NCI-H82 treated with DMSO at 0.1 percent for 48 hours (cell line): Measurements from ENCODE around the gene APRT.
"Not testable (repeated sequence)": the region's sequence is repeated elsewhere in the genome, so short reads cannot be mapped to it uniquely, and the experiment has no call there.

Experiments used
- DNase-seq: peaks from one replicate; lab custom pipeline; 2025; ENCODE audit not compliant: unreplicated experiment; lab: John Stamatoyannopoulos, UW

The APRT gene

DNA sequence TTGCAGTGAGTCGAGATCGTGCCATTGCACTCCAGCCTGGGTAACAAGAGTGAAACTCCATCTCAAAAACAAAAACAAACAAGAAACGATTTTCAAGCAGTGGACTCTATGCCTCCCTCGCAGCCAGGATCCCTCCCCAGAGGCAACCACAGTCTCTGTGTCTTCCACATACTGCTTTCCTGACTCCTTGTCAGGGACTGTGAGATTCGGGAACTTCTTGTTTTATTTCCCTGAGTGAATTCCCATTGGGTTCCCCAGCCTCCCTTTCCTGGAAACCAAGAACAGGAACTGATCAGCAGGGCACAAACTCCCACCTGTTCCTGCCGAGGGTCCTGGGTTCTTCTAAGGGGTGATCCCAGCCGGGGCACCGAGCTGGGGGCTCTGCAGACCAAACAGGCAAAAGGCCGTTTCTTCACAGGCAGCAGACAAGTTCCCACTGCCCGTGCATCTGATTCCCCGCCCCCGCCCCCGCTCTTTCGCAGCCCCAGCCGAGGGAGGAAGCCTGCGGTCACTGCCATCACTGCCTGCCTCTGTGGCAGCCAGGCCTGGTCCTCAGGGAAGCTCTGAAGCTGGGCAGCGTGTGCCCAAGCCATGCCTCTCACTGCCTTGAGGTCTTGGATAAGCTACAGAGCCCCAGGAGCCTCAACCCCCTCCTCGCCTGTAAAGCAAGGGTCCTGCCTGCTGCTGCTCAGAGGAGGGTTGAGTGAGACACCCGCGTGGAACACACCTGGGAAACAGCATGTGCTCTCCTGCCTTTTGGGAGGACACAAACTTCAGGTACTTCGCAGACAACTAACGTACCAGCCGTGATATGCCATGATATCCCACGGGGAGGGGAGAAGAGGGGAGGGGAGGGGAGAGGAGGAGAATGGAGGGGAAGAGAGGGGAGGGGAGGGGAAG lies 21.2 kb downstream of the APRT start:
- DNase-seq: no peak

DNA sequence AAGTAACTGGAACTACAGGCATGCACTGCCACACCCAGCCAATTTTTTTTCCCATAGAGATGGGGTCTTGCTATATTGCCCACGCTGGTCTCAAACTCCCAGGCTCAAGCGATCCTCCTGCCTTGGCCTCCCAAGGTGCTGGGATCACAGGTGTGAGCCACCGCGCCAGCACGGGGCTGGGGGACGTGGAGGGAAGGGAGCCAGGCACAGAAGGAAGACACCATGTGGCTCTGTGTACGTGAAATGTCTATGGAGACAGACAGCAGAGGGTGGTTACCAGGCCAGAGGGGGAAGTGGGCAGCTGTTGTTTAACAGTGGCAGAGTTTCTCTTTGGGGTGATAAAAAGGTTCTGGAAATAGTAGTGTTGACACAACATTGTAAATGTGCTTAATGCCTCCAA lies 22.1 kb downstream of the APRT start:
- no peak for DNase-seq

DNA sequence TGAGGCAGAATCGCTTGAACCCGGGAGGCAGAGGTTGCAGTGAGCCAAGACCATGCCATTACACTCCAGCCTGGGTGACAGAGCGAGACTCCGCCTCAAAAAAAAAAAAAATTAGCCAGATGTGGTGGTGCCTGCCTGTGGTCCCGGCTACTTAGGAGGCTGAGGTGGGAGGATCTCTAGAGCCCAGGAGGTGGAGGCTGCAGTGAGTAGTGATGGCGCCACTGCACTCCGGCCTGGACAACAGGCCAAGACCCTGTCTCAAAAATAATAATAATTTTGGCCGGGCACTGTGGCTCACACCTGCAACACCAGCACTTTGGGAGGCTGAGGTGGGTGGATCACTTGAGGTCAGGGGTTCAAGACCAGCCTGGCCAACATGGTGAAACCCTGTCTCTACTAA lies 23.0 kb downstream of the APRT start:
- not testable (repeated sequence) for DNase-seq

DNA sequence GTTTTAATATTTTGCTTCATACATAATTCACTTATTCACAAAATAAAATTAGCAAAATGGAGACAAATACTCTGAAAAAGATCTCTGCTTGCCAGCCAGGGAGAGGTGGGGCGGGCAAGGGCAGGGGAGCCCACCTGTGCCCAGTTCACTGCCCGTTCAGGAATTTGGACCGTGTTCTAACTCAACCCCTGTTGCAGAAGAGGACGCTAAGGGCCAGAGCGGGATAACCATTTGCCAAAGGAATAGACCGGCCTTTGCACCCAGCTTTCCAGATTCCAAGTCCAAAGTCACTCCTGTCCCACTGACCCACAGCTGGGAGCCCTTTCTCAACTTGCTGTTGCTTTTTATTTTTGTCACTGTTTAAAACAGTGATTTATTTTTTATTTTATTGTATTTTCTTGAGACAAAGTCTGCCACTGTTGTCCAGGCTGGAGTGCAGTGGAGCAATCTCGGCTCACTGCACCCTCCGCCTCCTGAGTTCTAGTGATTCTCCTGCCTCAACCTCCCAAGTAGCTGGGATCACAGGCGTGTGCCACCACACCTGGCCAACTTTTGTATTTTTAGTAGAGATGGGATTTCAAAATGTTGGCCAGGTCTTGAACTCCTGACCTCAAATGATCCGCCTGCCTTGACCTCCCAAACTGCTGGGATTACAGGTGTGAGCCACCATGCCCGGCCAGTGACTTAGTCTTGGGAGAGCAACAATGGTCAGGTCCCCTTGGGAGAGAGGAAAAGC lies 24.0 kb downstream of the APRT start:
- no peak for DNase-seq

DNA sequence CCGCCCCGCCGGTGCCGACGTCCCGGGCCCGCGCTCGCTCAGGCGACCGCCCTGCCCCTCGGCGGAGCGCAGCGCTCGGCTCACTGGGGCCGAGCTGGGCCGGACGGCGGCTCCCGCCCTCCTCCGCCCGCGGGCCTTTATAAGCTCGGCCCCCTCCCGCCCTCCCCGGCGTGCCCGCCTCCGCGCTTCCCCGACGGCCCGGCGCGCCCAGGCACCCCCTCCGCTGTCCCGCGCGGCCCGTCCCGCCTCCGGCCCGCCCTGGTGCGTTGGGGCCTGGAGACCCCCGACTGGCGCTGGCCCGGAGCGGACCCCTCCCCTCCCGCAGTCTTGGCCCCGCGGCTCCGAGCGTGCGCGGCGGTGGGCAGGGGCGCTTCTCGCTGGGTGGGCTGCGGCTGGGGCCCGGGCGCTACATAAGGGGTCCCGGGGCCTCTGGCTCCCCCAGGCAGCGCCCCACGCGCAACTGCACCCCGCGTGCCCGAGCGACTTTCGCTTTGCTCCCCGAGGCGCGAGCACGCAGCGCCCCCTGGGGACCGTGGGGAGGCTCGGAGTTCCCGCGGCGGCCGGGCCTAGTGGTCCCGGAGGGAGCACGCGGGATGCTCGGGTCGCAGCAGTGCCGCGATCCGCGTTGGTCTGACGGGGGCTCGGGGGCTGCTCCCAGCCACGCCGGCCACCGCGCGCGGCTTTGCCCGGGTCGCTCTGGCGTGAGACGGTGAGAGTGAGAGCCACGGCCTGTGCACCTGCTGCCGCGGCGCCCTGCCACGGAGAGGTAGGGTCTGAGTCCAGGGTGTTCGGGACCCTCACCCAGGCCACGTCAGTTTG lies 26.4 kb downstream of the APRT start, which contains the start of gene PIEZO1:
TSS of gene PIEZO1 (minus strand) at position 115 of the 819 bp plus-strand sequence. CDS start 256 bp downstream, outside the sequence.
- DNase-seq: peak; percentile 6

DNA sequence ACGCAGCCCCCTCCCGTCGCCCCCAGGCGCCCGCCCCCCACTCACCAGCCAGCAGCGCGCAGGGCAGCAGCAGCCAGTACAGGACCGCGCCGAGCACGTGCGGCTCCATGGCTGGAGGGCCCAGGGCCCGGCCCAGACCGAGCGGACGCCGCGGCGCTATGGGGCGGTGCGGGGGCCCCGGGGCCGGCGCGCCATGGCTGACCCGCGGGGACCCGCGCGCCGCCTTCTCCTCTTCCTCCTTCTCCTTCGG lies 26.9 kb downstream of the APRT start:
- no peak for DNase-seq

DNA sequence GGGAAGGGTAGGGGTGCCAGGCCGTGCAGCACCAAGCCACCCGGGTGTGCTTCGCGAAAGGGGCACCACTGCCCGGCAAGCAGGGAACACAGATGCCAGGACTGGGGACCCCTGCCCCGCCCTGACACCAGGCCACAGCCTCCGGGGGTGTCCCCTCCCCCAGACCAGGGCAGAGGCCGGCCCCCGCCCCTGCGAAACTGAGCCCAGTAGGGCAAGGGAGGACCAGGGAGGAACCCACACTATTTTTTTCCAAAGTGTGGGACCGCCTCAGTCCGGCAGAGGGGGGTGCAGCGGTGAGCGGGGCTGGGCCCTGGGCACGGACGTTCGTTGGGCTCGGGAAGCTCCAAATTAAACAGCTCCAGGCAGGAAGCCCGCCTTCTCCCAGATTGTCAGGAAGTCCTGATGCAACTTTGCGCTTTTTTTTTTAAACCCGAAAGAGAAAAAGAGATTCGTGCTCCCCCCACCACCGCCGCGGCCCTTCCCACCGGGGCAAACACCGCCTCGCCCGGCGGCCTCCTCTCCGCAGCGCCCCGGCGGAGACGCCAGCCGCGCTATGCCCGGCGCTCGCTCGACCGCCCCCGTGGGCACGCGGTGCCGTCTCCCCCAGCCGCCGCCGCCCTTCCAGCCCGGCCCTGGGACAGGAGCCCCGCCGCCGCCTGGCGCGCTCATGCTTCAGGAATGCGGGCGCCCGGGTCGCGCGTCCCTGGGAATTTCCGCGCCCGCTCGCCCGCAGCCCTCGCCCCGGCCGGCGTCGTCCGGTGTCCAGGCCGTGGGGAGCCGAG lies 27.5 kb downstream of the APRT start:
- no peak for DNase-seq

DNA sequence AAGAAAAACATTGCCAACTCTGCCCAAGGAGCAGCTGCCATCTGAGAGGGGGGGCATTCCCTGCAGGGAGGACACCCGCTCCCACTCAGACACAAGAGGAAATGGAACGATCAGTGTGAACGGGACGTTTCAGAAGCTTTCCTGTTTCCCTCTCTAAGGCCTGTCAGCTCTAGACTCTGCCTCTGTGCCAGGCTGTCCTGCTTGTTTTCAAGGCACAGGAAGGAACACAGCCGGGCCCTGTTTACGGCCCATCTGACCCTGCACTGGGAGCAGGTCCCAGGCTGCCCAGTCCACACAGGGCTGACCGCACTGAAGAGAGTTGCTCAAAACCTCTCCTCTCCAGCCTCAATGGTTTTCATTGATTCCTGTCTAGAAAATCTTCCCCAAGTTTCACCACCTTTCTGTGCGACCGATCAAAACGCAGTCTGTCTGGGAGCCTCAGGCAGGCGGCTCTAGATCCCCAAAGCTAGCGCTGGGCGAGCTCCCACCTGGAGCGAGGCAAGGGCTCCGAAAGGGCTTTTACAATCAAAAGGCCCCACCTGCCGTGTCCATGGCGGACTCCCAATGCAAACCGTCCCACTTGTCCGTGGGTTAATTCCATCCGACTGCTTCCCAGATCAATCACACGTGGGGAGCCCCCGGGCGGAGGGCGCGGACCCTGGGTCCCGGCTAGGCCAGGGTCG lies 28.2 kb downstream of the APRT start:
- DNase-seq: no peak

DNA sequence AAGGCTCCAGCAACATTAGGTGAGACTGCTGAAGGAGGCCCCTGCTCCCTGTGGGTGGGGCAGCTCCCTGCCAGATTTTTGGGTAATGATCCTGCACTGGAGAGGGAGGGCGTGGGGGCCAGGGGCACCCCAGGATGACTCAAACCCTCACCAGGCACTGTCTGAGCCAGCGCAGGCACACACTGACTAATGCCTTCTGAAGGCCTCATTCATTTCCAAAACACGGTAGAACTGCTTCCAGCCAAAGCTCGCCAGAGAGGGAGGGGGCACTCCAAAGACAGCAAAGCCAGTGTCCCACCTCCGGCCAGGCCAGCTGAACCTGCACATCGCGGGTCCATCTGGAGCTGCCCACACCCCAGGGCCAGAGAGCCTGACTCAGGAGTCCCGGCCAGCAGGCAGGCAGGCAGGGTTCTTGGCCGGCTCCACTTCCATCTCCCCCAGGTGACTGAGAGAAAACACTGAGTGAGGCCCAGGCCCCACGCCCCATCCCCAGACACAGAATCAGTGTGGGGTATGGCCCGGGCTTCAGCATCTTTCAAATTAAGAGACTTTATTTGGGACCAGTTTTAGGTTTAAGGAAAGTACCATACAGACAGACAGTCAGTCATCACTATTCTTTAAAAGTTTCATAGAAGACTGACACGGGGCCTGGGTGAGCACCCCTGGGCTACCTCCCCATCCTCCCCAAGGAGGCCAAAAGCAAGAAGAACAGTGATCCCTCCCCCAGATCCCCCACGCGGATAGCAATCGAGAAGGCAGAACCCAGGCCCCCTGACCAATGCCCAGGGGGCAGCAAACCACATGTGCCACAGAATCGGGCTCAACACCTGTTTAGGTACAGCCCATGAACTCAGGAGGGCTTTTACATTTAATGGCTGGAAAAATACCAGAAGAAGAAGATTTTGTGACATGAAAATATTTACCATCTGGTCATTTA lies 29.0 kb downstream of the APRT start:
- no peak for DNase-seq

DNA sequence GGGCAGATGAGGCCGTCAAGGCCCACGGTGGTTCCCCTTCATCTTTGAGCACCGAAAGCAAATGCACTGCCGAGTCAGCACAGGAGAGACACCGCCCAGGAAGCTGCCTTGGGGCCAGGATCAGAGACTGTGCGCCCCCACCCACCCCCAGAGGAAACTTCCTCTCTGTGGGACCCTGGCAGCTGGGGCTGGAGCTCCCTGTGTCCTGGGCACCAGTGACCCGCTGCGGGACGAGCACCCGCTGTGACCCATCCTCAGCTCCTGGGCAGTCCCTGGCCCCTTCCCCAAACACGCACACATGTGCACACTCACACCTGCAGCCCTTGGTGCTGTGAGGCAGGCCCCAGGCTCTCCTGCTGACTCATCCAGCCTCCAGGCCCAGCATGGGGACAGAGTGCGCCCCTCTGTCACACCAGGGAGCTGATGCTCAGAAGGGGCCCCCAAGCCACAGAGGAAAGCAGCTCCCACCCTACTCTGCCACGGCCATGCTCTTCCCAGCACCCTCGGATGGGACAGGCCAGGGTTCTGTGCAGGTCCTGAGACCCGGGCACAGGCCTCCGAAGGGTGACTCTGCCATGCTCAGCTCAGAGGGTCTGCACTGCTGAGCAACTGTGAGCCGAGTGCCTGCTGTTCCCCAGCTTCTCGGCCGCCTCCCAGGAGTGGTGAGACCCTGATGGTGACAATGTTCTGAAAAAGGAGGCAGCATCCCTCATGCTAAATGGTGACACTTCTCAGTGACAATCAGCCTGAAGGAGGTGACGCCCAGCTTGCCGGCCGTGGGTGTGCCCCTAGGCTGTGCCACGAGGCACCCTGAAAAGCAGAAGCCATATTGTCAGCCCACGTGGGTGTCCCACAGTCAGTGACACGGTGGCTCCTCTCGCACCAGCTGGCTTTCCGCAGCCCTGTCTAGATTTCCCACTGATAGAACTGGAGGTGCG lies 30.3 kb downstream of the APRT start:
- DNase-seq: no peak

DNA sequence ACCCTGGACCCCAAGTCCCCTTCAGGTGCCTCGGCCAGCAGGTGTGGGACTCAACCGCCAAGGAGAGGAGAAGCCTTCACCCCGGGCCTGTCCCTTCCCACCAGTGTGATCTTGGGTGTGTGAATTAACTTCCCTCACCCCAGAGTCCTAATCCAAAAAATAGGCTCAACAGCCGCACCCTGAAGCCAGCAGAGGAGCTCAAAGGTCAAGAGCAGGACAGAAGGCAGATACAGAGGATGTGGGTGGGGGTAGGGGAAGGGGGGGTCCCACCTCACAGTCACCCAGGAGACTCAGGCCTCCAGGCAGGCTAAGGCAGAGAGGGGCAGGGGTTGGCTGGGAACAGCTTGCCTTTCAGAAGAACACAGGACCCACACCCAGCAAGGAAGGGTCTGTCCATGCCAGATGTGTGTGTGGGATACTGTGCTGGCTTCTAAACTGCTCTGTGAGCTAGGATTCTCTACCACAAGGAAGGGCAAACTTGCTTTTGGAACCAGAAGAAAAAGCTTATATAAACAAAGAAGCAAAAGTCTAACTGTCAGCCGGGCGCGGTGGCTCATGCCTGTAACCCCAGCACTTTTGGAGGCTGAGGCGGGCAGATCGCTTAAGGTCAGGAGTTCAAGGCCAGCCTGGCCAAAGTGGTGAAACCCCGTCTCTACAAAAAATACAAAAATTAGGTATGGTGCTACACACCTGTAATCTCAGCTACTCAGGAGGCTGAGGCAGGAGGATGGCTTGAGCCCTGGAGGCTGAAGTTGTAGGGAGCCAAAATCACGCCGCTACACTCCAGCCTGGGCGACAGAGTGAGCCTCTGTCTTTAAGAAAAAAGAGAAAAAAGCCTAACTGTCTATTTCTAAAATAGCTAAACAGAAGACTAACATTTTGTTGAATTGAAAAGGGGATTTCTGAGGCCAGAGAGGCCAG lies 31.3 kb downstream of the APRT start:
- no peak for DNase-seq

DNA sequence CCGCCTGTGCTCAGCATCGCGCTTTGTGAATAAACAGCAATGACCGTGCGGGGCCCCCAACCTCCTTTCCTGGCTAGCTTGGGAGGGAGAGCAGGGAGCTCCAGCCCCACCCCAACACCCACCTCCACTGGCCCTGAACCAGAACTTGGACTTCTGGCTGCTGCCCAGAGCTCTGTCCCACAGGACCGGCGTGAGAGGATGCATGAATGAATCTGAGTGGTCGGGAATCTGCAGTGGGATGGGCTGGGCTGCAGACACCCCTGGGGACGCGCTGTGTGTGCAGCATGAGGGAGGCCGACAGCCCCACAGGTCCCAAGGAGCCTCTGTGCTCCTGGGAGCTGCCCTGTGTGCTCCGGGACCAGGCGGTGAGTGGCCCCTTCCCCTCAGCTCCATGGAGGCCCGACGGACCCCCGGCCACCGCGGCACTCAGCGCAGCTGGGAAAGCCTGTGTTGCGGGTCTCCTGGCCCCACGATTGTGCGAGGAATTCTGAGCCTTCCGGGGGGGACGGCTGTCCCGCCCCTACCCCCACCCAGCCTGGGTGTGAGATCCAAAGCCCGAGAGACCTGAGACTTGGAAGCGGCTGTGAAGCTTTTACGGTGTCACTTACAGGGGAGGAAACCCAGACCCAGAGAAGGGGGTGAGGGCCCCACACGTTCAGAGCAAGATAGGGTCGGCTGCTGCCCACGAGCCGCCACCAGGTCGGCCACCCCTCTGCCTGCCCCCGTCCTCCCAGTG lies 32.2 kb downstream of the APRT start:
- no peak for DNase-seq

DNA sequence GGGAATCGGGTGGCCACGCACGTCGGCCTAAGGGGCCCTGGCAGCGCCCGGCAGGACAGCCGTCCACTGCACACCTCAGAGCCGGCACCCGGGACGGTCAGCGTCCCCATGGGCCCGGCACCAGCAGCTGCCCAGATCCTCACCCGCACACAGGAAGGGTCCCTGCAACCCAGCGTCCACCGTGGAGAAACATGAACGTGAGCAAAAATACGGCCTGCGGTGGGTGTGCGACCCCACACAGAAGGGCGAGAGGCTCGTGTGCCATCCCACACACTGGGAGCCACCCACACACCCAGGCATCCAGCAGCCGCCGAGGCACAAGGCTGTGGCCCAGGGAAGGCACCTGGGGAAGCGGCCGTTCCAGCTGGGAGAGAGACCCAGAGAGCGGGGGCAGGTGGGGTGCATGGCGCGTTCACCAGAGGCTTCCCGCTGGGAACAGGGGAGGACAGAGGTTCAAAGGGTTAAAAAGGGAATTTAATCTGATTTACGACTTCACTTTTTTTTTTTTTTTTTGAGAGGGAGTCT lies 33.1 kb downstream of the APRT start:
- DNase-seq: no peak

DNA sequence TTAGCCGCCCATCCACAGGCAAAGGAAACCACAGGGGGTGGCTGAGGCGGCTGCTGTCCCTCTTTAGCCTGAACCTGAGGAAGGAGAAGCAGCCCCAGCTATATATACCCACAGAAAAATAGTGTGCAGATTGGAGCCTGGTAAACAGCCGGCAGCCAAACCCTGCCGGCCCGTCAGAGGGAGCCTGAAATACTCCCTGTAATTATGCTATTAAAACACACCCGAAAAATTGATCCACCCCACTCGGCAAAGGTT lies 33.5 kb downstream of the APRT start:
- DNase-seq: no peak

DNA sequence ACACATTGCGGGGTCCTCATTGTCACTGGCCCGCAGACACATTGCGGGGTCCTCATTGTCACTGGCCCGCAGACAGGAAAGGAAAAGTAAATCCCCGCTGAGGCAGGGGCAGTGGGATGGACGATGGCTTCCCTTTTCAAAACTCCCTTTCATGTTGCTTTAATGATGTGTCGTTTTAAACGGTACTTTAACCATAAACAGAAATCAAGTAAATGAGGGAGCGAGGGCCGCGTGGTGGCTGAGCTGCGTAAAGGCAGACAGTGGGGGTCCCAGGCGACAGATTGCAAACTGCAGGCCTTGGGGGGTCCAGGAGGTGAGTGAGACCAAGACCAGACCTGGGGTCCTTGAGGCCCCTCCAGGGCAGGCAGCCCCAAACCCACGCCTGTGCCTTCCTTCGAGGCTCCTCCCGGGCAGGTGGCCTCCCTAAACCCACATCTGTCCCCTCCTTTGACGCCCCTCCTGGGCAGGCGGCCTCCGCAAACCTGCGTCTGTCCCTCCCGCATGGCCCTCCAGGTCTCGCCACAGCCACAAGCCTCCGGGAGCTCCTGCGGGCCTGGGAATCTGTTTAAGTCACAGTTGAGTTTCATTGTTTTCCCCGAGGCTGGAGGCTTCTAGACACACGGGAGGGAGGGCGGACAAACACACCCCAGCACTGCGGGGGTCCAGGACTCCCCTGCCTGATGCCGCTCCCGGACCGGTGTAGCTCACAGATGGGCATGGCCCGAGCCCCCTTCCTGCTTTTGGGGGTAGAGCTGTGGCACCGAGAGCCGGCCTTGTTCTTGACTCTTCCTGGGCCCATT lies 34.1 kb downstream of the APRT start:
- no peak for DNase-seq

DNA sequence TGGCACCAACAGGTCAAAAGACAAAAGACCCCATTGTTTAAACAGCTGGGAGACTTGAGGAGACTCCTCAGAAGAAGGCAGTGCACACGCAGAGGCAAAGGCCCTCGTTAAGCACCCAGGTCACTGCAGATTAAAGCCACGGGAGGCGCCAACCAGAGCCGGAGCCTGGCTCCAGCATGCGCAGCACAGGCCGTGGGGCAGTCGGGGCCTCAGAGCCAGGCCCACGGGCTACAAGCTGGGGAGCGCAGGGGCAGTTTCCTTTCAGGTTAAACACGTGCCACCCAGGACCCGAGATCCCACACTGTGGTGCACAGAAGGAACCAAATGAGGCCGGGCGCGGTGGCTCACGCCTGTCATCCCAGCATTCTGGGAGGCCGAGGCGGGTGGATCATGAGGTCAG lies 35.9 kb downstream of the APRT start:
- no peak for DNase-seq
